Parathyroid adenoma (tissue), 2 donors: Measurements from ENCODE around the gene SORCS2.

Experiments
- H2AFZ ChIP-seq: fragments of 300-600 bp; sonication (generic); one replicate; pipeline ENCODE4 v1.7.0; 2017; ENCODE audit warnings: antibody characterized with exemption, mild to moderate bottlenecking
- H3K27ac ChIP-seq: fragments of 300-600 bp; sonication (generic); one replicate; pipeline ENCODE4 v1.7.0; 2017
- H3K27me3 ChIP-seq: fragments of 300-600 bp; sonication (generic); one replicate; pipeline ENCODE4 v1.7.0; 2017; ENCODE audit warnings: low read length; ENCODE audit not compliant: control insufficient read depth, insufficient read depth
- H3K36me3 ChIP-seq: fragments of 300-600 bp; sonication (generic); one replicate; pipeline ENCODE4 v1.7.0; 2017; ENCODE audit warnings: low read length; ENCODE audit not compliant: control insufficient read depth, insufficient read depth
- H3K4me1 ChIP-seq: fragments of 300-600 bp; sonication (generic); one replicate; pipeline ENCODE4 v1.7.0; 2017; ENCODE audit warnings: control low read depth
- H3K4me2 ChIP-seq: fragments of 300-600 bp; sonication (generic); one replicate; pipeline ENCODE4 v1.7.0; 2017; ENCODE audit warnings: low read length
- H3K4me3 ChIP-seq: fragments of 300-600 bp; sonication (generic); one replicate; pipeline ENCODE4 v1.7.0; 2017; ENCODE audit warnings: low read depth, low read length
- H3K79me2 ChIP-seq: fragments of 300-600 bp; sonication (generic); one replicate; pipeline ENCODE4 v1.7.0; 2017; ENCODE audit warnings: control low read depth
- H3K9ac ChIP-seq: fragments of 300-600 bp; sonication (generic); one replicate; pipeline ENCODE4 v1.7.0; 2017; ENCODE audit warnings: mild to moderate bottlenecking
- H3K9me3 ChIP-seq: fragments of 300-600 bp; sonication (generic); one replicate; pipeline ENCODE4 v1.7.0; 2017; ENCODE audit warnings: low read length; ENCODE audit not compliant: control insufficient read depth
- CTCF ChIP-seq: fragments of 300-600 bp; sonication (generic); IDR thresholded peaks from one replicate; pipeline ENCODE4 v1.7.0; 2017; ENCODE audit warnings: antibody characterized with exemption, mild to moderate bottlenecking
- donor health status: primary hyperparathyroidism.

SORCS2 gene

DNA sequence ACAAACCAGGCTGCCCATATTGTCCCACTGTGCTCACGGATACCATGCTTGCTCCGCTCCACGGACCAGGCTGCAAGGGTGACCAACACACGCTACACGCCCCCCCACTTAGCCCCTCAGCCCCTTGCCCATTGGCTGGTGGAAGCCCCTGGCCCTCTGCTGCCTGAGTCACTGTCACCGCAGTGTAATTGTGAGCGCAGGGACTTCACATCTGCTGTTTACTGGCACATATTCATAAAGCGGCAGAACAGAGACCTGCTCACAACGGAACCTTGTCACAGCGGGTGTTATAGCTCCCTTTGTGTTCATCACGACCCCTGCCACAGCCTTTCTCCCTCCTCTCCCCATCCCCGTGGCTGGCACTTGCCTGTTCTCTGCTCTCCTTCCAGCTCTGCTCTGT, 158.7 kb downstream of the SORCS2 start:
- Histone ChIP-seq H3K4me2 (no peak overlapping the region), H3K4me3 (no peak overlapping the region), H3K79me2 (no peaks in the 10 kb centered on the region), H3K9me3 (no peaks in the 10 kb centered on the region), H3K27me3 (no peaks in the 10 kb centered on the region), H3K4me1 (no peaks in the 10 kb centered on the region), H3K9ac (no peak overlapping the region), H3K36me3 (no peaks in the 10 kb centered on the region), H2AFZ (no peak overlapping the region), H3K27ac (no peak overlapping the region)
- TF ChIP-seq CTCF: no peak

GRCh38 chr4:7352486-7352885, 160.1 kb downstream of the SORCS2 start:
- H3K4me3 ChIP-seq: no peak overlapping the region
- H2AFZ ChIP-seq: no peak overlapping the region
- no peak for TF ChIP-seq CTCF
- no peaks in the 10 kb centered on the region for H3K36me3 ChIP-seq
- no peak overlapping the region for H3K4me2 ChIP-seq
- no peak overlapping the region for H3K27ac ChIP-seq
- no peaks in the 10 kb centered on the region for H3K27me3 ChIP-seq
- no peaks in the 10 kb centered on the region for H3K79me2 ChIP-seq
- H3K4me1 ChIP-seq: no peaks in the 10 kb centered on the region
- no peaks in the 10 kb centered on the region for H3K9me3 ChIP-seq
- no peak overlapping the region for H3K9ac ChIP-seq

- TF ChIP-seq CTCF: no peak
- no peaks in the 10 kb centered on the region for H3K9me3 ChIP-seq
- H3K27ac ChIP-seq: no peak overlapping the region
- H3K9ac ChIP-seq: no peak overlapping the region
- H3K36me3 ChIP-seq: no peaks in the 10 kb centered on the region
- H3K79me2 ChIP-seq: no peaks in the 10 kb centered on the region
- H3K27me3 ChIP-seq: no peaks in the 10 kb centered on the region
- H3K4me1 ChIP-seq: no peaks in the 10 kb centered on the region
- no peak overlapping the region for H2AFZ ChIP-seq
- H3K4me3 ChIP-seq: no peak overlapping the region
- H3K4me2 ChIP-seq: no peak overlapping the region
Measured at GRCh38 chr4:7353046-7353790, 160.9 kb downstream of the SORCS2 start.

GRCh38 chr4:7353846-7354610, 161.7 kb downstream of the SORCS2 start:
- H3K9me3 ChIP-seq: no peaks in the 10 kb centered on the region
- no peaks in the 10 kb centered on the region for H3K27me3 ChIP-seq
- no peak overlapping the region for H3K4me2 ChIP-seq
- H3K4me1 ChIP-seq: no peaks in the 10 kb centered on the region
- no peak overlapping the region for H2AFZ ChIP-seq
- H3K36me3 ChIP-seq: no peaks in the 10 kb centered on the region
- H3K9ac ChIP-seq: no peak overlapping the region
- H3K27ac ChIP-seq: no peak overlapping the region
- no peak for TF ChIP-seq CTCF
- H3K4me3 ChIP-seq: no peak overlapping the region
- no peaks in the 10 kb centered on the region for H3K79me2 ChIP-seq
